ENCODE results near the gene LZTR1.

GRCh38 chr22:21038405-21038804 is 56.3 kb downstream of the LZTR1 start:
- TF ChIP-seq GATA2 (IDR thresholded peaks at IDR 0.05; ENCODE audit: insufficient read depth, insufficient read length, low read depth, low read length) (no peak), POLR2A (IDR thresholded peaks at IDR 0.05; ENCODE audit: low read depth, low read length) (no peak), POLR2AphosphoS5 (IDR thresholded peaks at IDR 0.05; ENCODE audit: insufficient read depth, low read depth, low read length) (no peak), EZH2 (IDR thresholded peaks at IDR 0.05; ENCODE audit: borderline replicate concordance, low read depth, low read length, severe bottlenecking) (no peak), JUN (IDR thresholded peaks at IDR 0.05; ENCODE audit: borderline replicate concordance, insufficient read depth, insufficient read length, low read depth) (no peak), MYC (IDR thresholded peaks at IDR 0.05; ENCODE audit: low read depth, low read length) (no peak)
- TF ChIP-seq, protein P1, sequence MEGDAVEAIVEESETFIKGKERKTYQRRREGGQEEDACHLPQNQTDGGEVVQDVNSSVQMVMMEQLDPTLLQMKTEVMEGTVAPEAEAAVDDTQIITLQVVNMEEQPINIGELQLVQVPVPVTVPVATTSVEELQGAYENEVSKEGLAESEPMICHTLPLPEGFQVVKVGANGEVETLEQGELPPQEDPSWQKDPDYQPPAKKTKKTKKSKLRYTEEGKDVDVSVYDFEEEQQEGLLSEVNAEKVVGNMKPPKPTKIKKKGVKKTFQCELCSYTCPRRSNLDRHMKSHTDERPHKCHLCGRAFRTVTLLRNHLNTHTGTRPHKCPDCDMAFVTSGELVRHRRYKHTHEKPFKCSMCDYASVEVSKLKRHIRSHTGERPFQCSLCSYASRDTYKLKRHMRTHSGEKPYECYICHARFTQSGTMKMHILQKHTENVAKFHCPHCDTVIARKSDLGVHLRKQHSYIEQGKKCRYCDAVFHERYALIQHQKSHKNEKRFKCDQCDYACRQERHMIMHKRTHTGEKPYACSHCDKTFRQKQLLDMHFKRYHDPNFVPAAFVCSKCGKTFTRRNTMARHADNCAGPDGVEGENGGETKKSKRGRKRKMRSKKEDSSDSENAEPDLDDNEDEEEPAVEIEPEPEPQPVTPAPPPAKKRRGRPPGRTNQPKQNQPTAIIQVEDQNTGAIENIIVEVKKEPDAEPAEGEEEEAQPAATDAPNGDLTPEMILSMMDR (IDR thresholded peaks at IDR 0.05; ENCODE audit: extremely low read depth in 1 of 2, insufficient read depth in 1 of 2, low read depth in 1 of 2, low read length in 2 of 2) = no peak

Measured in endothelial cell of umbilical vein (primary cell).